HG03103 (cell line): ENCODE measurements around the gene ZNF773.

ENCODE experiments used
- ATAC-seq: cut with Tn5 transposase; IDR thresholded peaks from one replicate; pipeline ENCODE4 v1.9.1; 2021; ENCODE audit warnings: low read depth; ENCODE audit not compliant: unreplicated experiment

ZNF773 gene

GRCh38 chr19:57557659-57558058 is 57.9 kb downstream of the ZNF773 start:
- ATAC-seq, result no peak
